Measurements from ENCODE around the gene MAPK12.

MAPK12 gene

DNA sequence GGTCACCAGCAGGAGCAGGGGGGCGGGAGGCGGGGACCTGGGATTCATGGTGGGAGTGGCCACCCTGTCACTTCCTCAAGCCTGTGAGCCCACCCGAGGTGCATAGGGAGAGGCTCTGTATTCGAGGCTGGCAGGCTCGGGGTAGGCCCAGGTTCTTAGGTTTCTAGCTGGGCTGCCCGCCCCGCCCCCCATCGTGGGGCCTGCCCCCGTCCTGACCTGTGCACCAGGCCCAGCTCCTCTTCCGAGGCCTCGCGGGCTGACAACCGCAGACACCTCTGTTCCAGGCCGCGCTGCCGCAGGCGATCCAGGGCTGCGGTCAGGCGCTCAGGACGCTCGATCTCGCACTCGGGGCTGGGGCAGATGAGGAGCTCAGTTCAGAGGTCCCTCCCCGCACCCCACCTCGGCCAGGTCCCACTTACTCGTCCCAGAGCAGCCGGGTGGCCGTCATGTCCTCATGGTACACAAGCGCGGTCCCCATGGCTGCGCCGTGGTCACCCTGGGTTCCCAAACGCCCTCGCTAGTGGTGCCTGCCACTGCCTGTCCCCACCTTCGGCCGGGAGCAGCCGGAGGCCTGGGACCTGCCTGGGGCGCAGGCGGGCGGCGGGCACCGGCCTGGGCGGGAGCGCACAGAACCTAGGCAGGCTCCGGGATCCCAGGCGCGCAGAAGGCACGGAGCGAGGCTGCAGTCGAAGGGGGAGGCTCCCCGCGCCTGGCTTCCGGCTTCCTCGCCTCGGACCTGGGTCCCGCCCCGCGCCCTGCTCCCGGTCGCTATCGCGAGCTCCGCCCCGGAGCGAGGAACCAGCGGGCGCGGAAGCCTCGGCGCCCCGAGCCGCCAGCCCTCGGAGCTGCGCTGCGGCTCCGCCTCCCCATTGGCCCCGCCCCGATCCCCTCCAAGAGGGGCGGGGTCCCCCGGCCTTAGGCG, 10.7 kb downstream of the MAPK12 start, which contains the start of gene HDAC10:
HDAC10 (minus strand) TSS at position 711 of the 922 bp plus-strand sequence; CDS start at position 478, 233 bp downstream.
- peak; percentile 87 for DNase-seq

DNA sequence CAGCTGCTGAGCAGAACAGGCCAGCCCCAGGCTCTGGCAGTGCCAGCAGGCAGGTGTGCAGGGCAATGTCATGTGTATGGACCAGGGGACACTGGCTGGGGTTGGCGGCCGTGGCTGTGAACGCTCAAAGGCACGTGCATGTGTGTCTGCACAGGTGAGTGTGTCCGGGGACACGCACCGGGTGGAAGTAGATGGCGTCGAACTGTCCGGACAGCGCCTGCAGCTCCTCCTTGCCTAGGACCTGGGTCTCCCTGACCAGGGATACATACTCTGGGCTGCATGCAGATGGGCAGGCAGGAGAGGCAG, 11.3 kb downstream of the MAPK12 start:
- DNase-seq = no peak

DNA sequence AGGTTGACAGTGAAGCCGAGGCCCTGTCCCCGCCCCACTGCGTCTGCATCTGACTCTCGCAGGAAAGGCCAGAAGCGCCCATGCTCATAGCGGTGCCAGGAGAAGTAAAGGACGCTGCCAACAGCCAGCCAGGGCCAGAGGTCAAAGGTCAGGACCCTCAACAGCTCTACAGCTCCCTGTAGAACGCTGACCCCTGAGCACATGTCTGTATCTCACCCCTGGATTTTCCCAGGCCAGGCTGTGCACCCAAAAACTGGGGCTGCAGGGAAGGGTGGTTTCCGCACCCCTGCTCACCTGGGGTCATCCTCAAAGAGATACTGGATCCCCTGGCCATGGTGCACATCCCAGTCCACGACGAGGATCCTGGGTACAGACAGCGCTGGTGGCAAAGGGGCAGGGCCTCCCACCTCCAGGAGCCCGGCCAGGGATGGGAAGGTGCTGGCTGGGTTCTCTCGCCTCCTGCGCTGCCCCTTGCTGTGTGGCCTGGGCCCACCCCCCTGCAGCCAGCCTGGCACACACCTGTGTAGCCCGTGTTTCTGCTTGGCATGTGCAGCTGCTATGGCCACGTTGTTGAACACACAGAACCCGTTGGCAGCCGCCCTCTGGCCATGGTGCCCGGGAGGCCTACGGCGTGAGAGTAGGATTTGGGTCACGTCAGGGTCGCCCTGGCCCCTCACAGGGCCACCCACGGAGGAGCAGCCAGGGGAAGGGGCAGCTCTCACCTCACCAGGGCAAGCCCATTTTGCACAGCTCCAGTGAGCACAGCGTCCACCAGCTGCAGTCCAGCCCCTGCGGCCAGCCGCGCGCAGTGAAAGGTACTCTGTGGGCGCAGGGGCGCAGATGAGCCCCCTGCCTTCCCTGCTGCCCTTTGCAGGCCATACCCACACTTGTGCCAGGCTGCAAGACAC, 11.9 kb downstream of the MAPK12 start:
- no peak for DNase-seq

DNA sequence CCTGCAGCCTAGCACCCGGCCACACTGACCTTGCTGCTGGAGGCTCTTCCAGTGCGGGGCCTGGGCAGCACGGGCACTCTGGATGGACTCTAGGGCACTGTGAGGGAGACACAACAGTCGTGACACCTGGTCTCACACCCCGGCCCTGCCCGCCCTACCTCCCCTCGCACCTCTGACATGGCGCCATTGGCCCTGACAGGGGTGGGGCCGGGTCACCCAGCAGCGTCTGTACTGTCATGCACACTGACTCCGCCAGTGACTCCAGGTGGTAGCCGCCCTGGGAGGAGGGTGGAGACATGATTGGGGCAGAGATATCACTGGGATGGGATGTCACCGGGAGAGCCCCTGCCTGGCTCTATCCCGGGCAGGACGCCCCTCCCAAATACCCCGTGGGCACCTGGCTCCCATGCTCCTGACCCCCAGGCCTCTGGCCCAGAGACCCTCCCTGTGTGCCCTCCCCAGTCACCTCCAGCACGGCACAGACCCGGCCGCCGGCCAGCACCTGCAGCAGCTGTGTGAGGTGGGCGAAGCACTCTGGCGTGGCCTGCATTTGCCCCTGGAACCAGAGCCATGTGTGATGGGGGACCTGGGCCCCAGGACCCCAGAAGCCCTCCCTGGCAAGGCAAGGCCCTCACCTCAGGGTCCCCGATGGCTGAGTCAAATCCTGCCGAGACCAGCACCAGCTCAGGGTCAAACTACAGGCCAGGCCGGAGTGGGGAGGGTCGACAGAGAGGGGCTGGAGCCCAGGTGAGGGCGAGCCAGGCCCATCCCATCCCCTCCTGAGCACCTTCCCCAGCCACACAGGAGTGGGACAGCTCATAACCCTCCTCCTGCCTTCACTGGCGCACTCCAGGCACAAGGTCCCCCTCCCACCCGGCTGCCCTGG, 13.0 kb downstream of the MAPK12 start:
- DNase-seq = no peak

DNA sequence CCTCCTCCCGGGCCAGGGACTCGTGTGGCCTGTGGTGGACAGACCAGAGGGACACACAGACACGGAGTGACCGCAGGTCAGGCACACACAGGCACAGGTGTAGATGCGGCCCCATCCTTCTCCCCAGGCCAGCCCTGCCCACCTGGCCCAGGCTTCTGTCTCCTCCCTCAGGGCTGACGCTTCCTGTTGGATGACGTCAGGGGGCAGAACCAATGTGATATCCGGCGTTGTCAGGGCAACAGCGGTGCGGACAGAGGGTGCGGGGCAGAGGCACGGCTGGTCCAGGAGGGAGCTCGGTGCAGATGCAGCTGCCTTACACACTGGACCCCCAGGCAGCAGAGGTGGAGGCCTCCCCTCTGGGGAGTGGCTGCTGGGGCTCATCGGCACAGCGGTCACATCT, 13.7 kb downstream of the MAPK12 start:
- peak; percentile 74 for DNase-seq

DNA sequence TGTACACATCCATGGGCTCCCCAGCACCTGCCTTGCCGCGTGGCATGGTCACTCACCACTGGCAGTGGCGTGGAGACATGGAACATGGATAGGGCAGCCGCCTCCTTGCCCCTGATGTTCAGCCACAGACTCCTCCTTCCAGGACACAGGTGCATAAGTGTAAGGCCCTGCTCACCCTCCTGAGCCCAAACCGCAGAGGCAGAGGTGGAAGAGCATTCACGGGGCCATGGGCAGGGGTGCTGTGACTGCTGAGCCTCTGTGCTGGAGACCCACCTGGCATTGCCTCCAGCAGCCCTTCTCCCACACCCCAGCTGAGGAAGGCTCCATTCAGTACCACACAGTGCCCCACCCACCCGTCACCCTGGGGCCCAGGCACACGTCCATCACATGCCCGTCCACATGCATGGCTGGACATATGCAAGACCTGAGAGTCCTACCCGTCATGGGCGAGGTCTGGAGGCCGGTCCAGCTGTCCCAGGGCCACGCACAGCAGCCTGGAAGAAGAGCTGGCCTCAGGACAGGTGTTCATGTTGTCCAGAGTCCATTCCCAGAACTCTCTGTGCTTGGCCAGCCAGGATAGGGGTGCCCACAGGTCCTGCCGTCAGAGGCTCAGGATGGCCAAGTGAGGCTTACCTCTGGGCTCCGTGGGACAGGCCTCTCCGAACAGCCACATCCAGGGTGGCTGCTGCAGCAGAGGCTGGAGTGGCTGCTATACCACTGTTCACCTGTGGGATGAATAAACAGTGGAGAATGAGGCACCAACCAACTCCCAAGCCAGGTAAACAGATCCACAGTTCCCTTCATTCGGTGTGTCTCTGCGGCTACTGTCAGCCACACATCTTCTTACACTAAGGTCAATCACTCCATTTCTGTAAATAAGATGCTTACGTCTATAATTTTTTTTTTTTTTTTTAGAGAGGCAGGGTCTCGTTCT, 15.0 kb downstream of the MAPK12 start:
- DNase-seq = no peak

DNA sequence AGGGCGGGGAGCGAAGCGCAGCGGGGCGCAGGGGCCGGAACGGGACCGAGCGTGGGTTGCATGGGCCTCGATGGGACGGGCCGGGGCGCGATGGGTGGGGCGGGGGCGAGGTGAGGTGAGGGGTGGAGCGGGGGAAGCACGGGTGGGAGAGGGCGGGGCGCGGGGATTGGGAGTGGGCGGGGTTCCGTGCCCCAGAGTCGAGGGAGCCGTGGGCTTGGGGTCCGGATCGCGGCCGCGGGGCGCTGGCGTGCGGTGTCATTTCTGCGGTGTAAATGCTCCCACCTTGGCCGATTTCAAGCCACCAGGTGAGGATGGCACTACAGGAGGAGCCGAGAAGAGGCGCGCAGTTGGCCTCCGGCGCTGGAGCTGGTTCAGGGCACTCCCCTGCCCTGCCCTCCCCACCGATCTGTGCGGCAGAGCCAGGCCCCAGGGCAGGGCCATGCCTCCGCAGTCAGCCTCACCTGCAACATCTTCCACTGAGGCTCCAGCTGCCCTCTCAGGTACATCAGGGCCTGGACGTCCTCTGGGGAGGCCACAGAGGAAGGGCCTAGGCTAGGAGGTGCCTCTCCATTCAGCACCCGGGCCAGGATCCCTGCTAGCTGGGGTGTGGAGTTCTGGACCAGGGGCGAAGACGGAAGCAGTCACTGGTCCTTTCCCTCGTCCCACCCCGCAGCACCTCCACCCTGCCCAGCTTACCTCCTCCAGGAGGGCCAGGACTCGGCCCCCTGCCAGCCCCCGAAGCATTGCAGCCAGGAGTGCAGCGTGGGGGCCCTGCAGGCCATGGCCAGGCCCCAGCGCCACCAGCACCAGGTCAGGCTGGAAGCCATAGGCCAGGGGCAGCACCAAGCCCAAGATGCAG, 16.0 kb downstream of the MAPK12 start:
- DNase-seq = no peak

DNA sequence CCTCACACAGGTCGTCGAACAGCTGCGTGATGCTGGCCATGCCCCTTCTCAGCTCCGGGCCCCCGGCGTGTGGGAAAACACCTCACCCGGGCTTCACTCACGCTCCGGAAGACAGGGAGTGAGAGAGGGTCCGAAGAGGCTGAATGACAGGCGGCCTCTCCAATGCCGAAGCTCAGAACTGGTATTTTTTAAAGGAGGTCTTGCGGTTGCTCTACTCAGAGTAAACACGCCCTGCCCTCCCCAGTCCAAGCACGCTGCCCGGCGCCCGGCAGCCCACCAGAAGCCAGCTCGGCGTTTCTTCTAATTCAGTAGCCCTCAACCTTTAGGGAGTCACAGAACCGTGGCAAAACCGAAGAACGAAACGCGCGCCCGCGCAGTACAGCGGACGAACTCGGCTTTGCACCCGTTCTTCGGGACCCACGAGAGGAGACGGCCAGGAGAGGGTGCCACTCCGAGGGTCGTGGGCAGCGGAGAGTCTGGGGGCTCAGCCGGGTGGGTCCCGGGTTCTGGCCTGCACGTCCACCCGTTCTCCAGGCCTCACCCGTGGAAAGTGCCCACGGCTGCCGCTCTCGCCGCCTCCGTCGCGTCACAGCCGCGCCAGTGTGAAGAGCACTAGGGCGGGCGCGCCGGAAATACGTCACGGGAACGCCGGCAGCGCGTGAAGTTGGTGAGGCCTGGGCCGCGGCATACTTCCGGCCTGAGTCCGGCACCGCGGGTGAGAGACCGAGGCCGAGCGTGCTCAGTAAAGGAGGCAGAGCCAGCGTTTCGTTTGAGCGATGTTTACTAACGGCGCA, 16.9 kb downstream of the MAPK12 start, which contains the start of gene TUBGCP6:
TUBGCP6 (minus strand) TSS at position 604 of the 794 bp plus-strand sequence; CDS start at position 40, 564 bp downstream.
- DNase-seq = peak; percentile 94

DNA sequence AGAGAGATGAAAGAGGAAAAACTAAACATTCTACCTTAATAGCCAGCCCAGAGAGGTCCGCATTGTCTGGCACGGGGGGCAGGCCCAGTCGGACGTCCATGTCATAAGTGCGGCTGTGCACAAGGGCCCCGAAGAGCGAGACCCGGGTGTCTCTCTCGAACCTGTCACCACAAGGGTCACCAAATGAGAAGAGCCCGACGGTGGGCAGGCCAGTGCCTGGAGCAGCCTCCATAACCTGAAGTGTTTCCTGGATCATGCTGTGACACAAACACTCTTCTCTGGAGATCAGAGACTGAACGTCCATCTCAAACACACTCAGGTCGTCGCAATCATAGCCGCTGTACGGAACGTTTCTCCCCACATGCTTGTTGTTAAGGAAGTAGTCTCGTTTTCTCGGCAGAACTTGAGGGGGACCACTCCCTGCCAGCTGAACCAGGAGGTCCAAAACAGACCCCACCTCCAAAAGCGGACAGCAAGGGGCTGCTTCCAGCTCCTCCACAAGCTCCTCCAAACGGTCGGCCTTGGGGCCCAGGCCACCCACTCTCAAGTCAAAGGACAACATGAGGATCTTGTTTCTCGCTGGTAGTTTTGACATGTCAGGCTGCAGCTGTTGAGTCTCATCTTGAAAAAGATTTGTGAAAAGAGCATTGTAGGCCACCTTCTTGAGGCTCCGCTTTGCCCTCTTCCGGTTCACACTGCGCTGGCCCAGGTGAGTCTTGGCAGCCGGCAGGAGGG, 17.6 kb downstream of the MAPK12 start:
- no peak for DNase-seq

DNA sequence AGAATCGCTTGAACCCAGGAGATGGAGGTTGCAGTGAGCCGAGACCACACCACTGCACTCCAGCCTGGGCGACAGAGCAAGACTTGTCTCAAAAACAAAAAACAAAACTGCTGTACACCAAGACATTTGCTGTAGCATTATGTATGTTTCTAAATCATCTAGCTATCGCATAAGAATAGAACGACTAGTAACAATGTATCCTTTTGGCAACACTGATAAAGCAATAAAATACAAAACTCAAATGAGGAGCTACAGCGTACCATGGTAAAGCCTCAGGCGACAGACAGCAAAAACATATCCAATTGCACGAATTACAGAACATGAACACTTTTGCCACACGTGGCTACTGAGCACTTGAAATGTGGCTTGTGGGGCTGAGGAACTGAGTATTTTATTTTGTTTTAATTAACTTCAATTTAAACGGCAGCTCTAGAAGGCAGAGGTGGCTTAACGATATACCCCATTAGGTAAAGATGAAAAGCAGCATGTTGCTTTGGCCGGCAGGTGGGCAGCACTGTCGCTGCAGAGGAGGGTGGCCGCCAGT, 19.0 kb downstream of the MAPK12 start:
- DNase-seq = no peak

DNA sequence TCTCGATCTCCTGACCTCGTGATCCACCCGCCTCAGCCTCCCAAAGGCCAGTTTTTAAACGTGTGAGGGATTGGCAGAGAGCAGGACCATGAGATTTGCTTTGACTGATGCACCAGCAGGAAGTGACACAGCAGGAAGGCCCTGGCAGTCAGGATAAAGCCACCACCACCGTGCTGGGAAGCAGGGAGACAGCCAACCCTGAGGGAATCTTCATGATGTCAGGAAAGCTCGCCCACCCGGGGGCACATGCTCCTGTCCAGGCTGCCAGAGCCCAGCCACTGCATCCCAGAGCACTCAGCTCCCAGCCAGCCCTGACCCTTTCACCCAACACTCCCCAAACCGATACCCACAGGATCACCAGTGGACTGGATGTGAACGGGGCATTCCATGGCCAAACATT, 22.7 kb downstream of the MAPK12 start:
- DNase-seq = no peak

DNA sequence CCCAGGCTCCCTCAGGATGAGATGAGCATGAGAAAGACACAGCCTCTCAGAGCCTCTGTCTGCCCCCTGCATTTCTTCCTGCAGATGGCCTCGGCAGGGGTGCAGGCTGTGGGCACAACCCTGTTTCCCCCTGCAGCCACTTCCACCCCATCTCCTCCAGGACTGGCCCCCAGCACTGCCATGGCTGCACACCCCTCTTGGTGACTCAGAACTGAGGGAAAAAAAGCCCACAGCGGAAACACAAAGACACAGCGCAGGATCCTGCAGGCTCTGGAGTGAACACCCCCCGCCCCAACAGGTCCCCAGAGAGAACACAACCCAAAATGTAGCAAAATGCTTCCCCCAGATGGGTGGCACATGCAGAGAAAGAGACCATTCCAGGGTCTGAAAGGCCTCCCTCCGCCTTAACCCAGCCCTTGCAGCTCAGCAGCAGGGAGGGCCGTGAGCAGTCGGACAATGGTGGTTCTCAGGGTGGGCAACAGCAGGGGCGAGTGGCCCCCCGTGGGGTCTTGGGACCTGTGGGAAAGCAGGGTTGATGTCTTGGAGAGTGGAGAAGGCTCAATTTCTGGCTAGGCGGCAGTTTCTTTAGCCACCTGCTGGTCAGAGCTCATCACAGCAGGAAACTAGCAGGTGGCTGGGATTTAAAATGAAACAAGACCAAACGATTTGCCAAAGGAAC, 24.6 kb downstream of the MAPK12 start:
- DNase-seq = peak; percentile 18

DNA sequence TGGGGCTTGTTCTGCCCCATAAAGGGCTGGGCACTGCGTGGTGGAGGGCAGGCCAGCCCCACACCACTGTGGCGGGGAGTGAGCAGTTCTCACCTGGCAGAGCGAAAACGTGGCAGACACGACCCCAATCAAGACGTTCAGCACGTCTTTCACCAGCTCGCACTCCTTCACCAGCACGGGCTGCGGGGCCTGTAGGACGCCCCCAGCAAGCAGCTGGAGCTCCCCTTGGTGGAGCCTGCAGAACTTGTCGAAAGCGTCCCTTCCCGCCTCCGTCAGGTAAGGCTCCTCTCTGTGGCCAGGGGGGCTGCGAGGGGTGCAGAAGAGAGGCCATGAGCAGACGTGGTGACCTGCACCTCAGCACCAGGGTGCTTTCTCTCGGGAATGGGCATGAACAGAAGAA, 28.3 kb downstream of the MAPK12 start:
- no peak for DNase-seq

DNA sequence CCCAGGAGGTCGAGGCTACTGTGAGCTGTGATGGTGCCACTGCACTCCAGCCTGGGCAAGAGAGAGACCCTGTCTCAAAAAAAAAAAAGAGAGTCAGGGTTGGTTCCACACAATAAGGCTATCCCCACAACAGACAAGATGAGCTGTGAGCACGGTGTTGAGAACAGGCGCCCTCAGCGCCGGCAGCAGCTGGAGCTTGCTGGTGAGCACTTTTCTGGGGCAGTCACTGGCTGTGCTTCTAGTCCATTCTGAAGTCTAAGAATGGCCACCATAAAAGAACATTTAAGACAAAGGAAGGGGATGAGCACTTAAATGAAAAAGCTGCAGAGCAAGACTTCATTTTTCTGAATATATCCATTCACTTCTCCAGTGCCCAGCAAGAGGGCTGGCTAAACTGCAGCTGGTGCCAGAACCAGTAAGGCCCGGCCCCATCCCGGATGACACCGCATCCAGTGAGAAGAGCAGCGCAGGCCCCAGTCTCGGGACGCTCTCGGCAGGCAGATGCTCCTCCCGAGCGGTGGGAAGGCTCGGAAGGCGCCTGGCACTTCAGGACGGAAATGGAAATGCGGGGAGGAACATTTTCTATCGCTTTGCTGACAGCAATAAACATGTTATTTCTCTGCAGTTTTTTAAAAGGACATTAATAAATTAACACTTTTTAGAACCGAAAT, 28.9 kb downstream of the MAPK12 start:
- DNase-seq = no peak

DNA sequence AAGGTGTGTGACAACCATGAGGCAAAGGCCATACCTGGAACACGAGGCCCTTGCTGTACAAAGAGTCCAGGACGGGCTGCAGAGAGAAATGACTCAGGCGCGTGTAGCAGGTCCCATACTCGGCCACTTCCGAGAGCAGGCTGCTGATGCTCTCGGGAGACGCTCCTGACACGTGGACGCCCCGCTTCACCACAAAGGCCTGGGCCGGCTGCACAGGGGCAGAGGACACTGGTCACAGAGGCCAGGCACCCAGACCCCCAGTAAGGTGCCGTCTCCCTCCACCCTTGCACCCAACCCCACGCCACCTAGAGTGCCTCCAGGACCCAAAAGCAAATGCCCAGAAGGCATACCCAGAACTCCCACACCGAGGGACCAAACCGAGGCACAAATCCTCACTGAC, 32.1 kb downstream of the MAPK12 start:
- no peak for DNase-seq

DNA sequence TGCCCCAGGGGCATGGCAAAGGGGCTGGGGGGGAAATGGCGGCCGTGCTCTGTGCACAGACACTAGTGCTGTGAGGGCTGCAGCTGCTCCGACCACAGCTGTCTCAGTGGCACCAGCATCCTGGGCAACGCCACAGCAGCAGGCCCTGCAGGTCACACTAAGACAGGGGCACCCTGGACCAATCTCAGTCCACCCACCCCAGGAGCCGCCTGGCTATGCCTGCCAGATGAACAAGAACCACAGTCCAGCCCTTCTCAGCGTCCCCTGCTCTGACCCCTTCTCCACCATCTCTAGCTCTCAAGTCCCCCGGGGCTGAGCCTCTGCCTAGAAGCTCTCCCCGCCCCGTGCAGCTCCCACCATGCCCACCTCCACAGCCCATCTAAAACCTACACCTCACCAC, 33.1 kb downstream of the MAPK12 start:
- DNase-seq = no peak

DNA sequence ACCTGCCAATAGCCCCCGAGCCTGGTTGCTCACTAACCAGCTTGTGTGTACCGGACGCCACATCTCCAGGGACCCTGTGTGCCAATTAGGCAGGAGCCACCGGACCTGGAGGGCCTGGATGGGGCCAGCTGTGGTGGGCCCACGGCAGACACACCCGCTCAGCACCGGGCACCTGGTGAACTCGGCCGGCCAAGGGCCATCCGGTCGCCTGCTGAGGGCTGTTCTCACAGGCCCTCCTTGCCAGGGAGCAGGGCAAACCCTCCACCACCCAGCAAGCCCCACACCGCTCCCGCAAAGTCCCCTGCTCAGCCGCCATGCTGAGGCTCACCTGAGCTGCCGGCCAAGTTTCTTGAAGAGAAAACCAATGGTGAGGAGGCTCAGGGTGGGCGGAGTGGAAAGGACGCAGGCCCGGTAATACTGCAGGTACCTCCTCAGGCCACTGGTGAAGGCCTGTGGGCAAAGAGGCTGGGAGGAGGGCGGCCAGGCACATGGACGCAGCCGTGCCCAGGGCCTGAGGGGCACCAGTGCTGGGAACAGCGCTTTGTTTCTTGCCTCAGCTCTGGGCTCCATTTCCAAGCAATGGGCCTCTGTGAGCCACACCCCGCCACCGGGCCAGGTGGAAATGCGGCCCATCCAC, 33.8 kb downstream of the MAPK12 start:
- DNase-seq = no peak

Measured in activated CD4-positive, alpha-beta T cell treated with anti-CD3 and anti-CD28 coated beads, Interleukin-2, amount 50 U/mL, for 16 hours (primary cell).